Lung (tissue), 12 donors: Measurements from ENCODE around the gene GRM5. TPM values are rescaled to one million over a fixed set of nuclear protein-coding genes. Genes with fewer than 3 reads are reported as not detected.
"Not testable (repeated sequence)": the region's sequence is repeated elsewhere in the genome, so short reads cannot be mapped to it uniquely, and the experiment has no call there.

Source experiments
- ATAC-seq: fragments of 200-7000 bp; cut with Tn5 transposase; one replicate; pipeline ENCODE4 v1.9.1; 2020; ENCODE audit warnings: moderate number of reproducible peaks; ENCODE audit not compliant: insufficient read depth, low FRiP score
- DNase-seq, 3 donors: peaks; one replicate each; pipeline ENCODE4 v3.0.0-alpha.2; 2013 to 2017
- H3K27ac ChIP-seq, 2 donors: one replicate each; pipeline ENCODE4 v1.5.1; 2013; ENCODE audit warnings: mild to moderate bottlenecking in 2 of 2, moderate library complexity in 2 of 2, control low read depth in 1 of 2, inconsistent platforms in 1 of 2, low read depth in 1 of 2, low read length in 1 of 2
- H3K27me3 ChIP-seq, 3 donors: one replicate each; pipeline ENCODE4 v1.5.1; 2013; ENCODE audit warnings: low read length in 2 of 3; ENCODE audit not compliant: control insufficient read depth in 3 of 3, insufficient read depth in 3 of 3
- H3K36me3 ChIP-seq, 4 donors: one replicate each; pipeline ENCODE4 v1.5.1; 2013; ENCODE audit warnings: low read length in 4 of 4, mild to moderate bottlenecking in 1 of 4, moderate library complexity in 1 of 4; ENCODE audit not compliant: control insufficient read depth in 4 of 4, insufficient read depth in 4 of 4
- H3K4me1 ChIP-seq, 5 donors: one replicate each; pipeline ENCODE4 v1.5.1; 2013; ENCODE audit warnings: low read length in 5 of 5, mild to moderate bottlenecking in 2 of 5, moderate library complexity in 1 of 5; ENCODE audit not compliant: control insufficient read depth in 5 of 5, insufficient read depth in 5 of 5
- H3K4me3 ChIP-seq: one replicate; pipeline ENCODE4 v1.5.1; 2013; ENCODE audit warnings: mild to moderate bottlenecking, control low read depth, moderate library complexity
- H3K9ac ChIP-seq, 2 donors: one replicate each; pipeline ENCODE4 v1.5.1; 2013; ENCODE audit warnings: low read length in 2 of 2, control low read depth in 1 of 2; ENCODE audit not compliant: insufficient read depth in 1 of 2
- H3K9me3 ChIP-seq, 4 donors: one replicate each; pipeline ENCODE4 v1.5.1; 2013; ENCODE audit warnings: low read length in 3 of 4, mild to moderate bottlenecking in 1 of 4, moderate library complexity in 1 of 4; ENCODE audit not compliant: control insufficient read depth in 4 of 4, insufficient read depth in 3 of 4
- WGBS, 2 donors: extraction: QIAGEN DNeasy Blood & Tissue Kit; methylation state at CpG; one replicate each; pipeline ENCODE4 v1.1.7; 2013; 5-methylcytosine and 5-hydroxymethylcytosine counted together
- polyA plus RNA-seq, 2 donors: library from polyadenylated mRNA; stranded (reverse); fragments of 200-250 nt; gene quantifications; one replicate each; pipeline ENCODE4 v1.2.1, GENCODE V29; 2013
- total RNA-seq, 2 donors: library from RNA; depleted of rRNA in 1 of 2; stranded (reverse); fragments of >200 nt in 1 of 2; gene quantifications; one replicate each; pipeline ENCODE4 v1.2.1, GENCODE V29; 2014 to 2021
- TF ChIP-seq, protein P1 (sequence below): IDR thresholded peaks from 2 replicates; pipeline ENCODE4 v1.5.1; 2012; ENCODE audit warnings: mild to moderate bottlenecking; ENCODE audit errors: control extremely low read depth, extremely low read depth
- donor health status: control.
- donor health status: control.
- donor health status: Bipolar disorder and iron deficiency.
- donor health status: healthy.
- donor health status: DM: yes; HTN: yes; CAD: no.

The GRM5 gene
- total and polyA plus RNA-seq, 4 donors = 0.02 to 1.2 (median 0.35) TPM

DNA sequence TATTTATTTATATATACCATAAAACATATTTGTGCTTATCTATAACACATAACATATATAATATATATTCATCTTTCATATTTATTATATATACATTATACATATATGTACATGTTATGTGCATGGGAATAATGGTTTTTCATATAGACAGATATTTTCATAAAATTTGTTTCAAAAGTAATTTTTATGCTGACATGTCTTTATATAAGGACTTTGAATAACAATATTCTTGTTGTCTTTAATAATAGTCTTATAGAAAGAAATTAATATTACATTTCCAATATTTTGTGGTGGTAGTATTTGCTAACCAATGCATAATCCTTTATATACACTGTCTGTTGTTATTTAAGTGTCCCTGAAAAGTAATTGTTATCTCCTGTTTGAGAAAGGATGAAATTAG lies 49.6 kb downstream of the GRM5 start:
- no peak overlapping the region for H3K27ac ChIP-seq
- no peaks in the 10 kb centered on the region for H3K36me3 ChIP-seq
- no peaks in the 10 kb centered on the region for H3K4me1 ChIP-seq
- no peak overlapping the region for H3K4me3 ChIP-seq
- no peak for ATAC-seq
- no peaks in the 10 kb centered on the region for H3K27me3 ChIP-seq
- DNase-seq = no peak
- TF ChIP-seq, protein P1, sequence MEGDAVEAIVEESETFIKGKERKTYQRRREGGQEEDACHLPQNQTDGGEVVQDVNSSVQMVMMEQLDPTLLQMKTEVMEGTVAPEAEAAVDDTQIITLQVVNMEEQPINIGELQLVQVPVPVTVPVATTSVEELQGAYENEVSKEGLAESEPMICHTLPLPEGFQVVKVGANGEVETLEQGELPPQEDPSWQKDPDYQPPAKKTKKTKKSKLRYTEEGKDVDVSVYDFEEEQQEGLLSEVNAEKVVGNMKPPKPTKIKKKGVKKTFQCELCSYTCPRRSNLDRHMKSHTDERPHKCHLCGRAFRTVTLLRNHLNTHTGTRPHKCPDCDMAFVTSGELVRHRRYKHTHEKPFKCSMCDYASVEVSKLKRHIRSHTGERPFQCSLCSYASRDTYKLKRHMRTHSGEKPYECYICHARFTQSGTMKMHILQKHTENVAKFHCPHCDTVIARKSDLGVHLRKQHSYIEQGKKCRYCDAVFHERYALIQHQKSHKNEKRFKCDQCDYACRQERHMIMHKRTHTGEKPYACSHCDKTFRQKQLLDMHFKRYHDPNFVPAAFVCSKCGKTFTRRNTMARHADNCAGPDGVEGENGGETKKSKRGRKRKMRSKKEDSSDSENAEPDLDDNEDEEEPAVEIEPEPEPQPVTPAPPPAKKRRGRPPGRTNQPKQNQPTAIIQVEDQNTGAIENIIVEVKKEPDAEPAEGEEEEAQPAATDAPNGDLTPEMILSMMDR = no peak
- no peak overlapping the region for H3K9ac ChIP-seq
- H3K9me3 ChIP-seq = no peaks in the 10 kb centered on the region

DNA sequence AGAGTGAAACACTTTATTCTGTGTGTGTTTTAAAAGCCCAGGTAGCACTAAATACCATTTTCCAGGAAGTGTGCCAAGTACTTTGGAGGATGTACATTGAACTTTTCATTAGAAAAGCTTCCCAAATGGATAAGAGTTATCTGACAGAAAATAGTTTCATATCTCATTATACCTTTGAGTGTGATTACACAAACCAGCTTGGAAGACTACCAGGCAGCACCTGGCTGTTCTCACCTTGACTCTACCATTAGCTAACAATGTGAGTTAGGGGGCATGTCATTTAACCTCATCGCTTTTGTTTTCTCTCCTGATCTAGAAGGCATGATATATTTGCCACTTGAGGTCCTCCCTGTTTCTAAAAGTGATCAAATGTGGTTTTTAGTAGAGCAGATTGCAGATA lies 50.2 kb downstream of the GRM5 start:
- H3K4me1 ChIP-seq = no peaks in the 10 kb centered on the region
- ATAC-seq (no peak), DNase-seq (no peak)
- no peak overlapping the region for H3K9ac ChIP-seq
- WGBS, 2 donors = 0 to 41% methylated on average over 1 of the region's 1 CpG
- TF ChIP-seq, protein P1 = no peak
- no peaks in the 10 kb centered on the region for H3K9me3 ChIP-seq
- no peak overlapping the region for H3K27ac ChIP-seq
- no peaks in the 10 kb centered on the region for H3K36me3 ChIP-seq
- no peak overlapping the region for H3K4me3 ChIP-seq
- no peaks in the 10 kb centered on the region for H3K27me3 ChIP-seq

GRCh38 chr11:89000852-89001251 lies 64.9 kb downstream of the GRM5 start:
- H3K9me3 ChIP-seq, H3K9ac ChIP-seq, H3K36me3 ChIP-seq, ATAC-seq, H3K4me3 ChIP-seq, H3K27me3 ChIP-seq, H3K27ac ChIP-seq, H3K4me1 ChIP-seq, DNase-seq: not testable (repeated sequence)

GRCh38 chr11:88979641-88980040 lies 86.1 kb downstream of the GRM5 start:
- no peak for DNase-seq
- H3K9me3 ChIP-seq = no peaks in the 10 kb centered on the region
- TF ChIP-seq, protein P1 = no peak
- H3K4me3 ChIP-seq = no peak overlapping the region
- H3K4me1 ChIP-seq = no peaks in the 10 kb centered on the region
- 67 to 71% methylated on average over 2 of the region's 2 CpGs for WGBS, 2 donors
- no peak overlapping the region for H3K27ac ChIP-seq
- H3K36me3 ChIP-seq = no peaks in the 10 kb centered on the region
- H3K27me3 ChIP-seq = no peaks in the 10 kb centered on the region
- no peak for ATAC-seq
- H3K9ac ChIP-seq = no peak overlapping the region

DNA sequence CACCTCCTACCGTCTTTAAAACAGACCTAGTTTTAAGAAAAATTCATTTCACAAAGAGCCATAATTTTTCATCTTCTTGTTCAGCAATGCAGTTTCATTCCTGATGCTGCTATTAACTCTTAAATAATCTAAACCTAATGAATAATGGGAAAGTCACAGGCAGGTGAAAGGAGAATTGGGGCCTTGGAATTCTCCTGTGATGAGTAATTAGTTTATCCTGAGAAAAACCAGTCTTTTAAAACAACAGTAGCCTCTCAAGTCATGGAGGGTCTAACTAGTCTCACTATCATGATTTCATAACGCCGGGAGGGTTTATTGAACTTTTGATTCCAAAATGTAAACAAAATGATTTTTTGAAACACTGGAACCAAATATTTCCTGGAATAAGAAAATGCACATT lies 86.8 kb downstream of the GRM5 start:
- not testable (repeated sequence) for ATAC-seq, H3K9me3 ChIP-seq, DNase-seq, H3K4me3 ChIP-seq, H3K4me1 ChIP-seq, H3K9ac ChIP-seq, H3K27ac ChIP-seq, H3K36me3 ChIP-seq, H3K27me3 ChIP-seq
- 75 to 84% methylated on average over 3 of the region's 3 CpGs for WGBS, 2 donors

DNA sequence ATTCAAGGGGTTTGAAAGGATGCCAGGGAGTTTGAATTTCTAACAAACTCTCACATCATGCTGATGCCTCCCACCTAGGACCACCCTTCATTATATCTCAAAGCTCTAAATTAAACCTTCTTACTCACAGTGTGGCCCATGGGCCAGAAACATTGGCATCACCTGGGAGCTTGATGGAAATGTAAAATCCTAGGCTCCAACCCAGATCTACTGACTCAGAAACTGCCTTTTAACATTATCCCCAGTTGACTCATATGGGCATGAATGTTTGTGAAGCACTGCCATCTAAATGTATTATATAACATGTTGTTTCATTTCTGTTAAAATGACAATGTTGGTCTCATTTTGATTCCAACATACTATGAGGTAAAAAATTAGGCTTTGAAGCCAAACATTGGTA lies 90.3 kb downstream of the GRM5 start:
- not testable (repeated sequence) for H3K27me3 ChIP-seq, H3K4me1 ChIP-seq, H3K4me3 ChIP-seq, DNase-seq, H3K9me3 ChIP-seq, ATAC-seq, H3K36me3 ChIP-seq, H3K9ac ChIP-seq, H3K27ac ChIP-seq
